Upper lobe of right lung (tissue), 1 donor: ENCODE results near the gene OPCML. TPM values are rescaled to one million over a fixed set of nuclear protein-coding genes. Genes with fewer than 3 reads are reported as not detected.
"Not testable (repeated sequence)": the region's sequence is repeated elsewhere in the genome, so short reads cannot be mapped to it uniquely, and the experiment has no call there.

Experiments used
- ATAC-seq: fragments of 200-7000 bp; cut with Tn5 transposase; one replicate; pipeline ENCODE4 v1.9.1; 2020; ENCODE audit warnings: mild to moderate bottlenecking, moderate library complexity
- DNase-seq: peaks from one replicate; pipeline ENCODE4 v3.0.0-alpha.2; 2020
- H3K27ac ChIP-seq: fragments of 200-600 bp; one replicate; pipeline ENCODE4 v1.8.0; 2022
- H3K27me3 ChIP-seq: fragments of 200-600 bp; one replicate; pipeline ENCODE4 v1.8.0; 2022; ENCODE audit warnings: mild to moderate bottlenecking
- H3K36me3 ChIP-seq: fragments of 200-600 bp; one replicate; pipeline ENCODE4 v1.8.0; 2022
- H3K4me1 ChIP-seq: fragments of 200-600 bp; one replicate; pipeline ENCODE4 v1.8.0; 2022
- H3K4me3 ChIP-seq: fragments of 200-600 bp; one replicate; pipeline ENCODE4 v1.8.0; 2022; ENCODE audit warnings: mild to moderate bottlenecking
- H3K9me3 ChIP-seq: fragments of 200-600 bp; one replicate; pipeline ENCODE4 v1.8.0; 2022
- CTCF ChIP-seq: fragments of 200-600 bp; IDR thresholded peaks from one replicate; pipeline ENCODE4 v1.8.0; 2022; ENCODE audit warnings: antibody characterized with exemption
- intact Hi-C: fragments of 100-400 bp; cut with DNase I; formaldehyde crosslinking; loops from one replicate; pipeline ENCODE4 v1.11.0; 2022
- total RNA-seq: library from RNA; stranded (reverse); fragmentation: NEBNext Ultra II Directional; extraction: Animal tissue kit (Norgen Biotek cat#: 25700); gene quantifications from one replicate; pipeline ENCODE4 v1.2.1, GENCODE V29; 2021
- donor health status: DM: no; HTN: yes; CAD: no; lungs with severe emphysema.

Gene OPCML
- total RNA-seq, 1 donor from 2014 or later: not detected

- H3K27me3 ChIP-seq: peaks cover 2% of the 10 kb centered on the region
- intact Hi-C loops: no loop called here
- no peak for DNase-seq
- no peak overlapping the region for H3K4me3 ChIP-seq
- no peaks in the 10 kb centered on the region for H3K4me1 ChIP-seq
- H3K9me3 ChIP-seq: no peaks in the 10 kb centered on the region
- no peak overlapping the region for H3K27ac ChIP-seq
- ATAC-seq: no peak
- no peaks in the 10 kb centered on the region for H3K36me3 ChIP-seq
- no peak for TF ChIP-seq CTCF
Observed at GRCh38 chr11:132396318-132396717, 1136.0 kb downstream of the OPCML start.

- intact Hi-C loops: no loop called here
- H3K36me3 ChIP-seq: no peaks in the 10 kb centered on the region
- peaks cover 3% of the 10 kb centered on the region for H3K9me3 ChIP-seq
- H3K27ac ChIP-seq: no peak overlapping the region
- no peak for TF ChIP-seq CTCF
- H3K4me3 ChIP-seq: no peak overlapping the region
- ATAC-seq: no peak
- H3K27me3 ChIP-seq: no peaks in the 10 kb centered on the region
- no peak for DNase-seq
- H3K4me1 ChIP-seq: no peaks in the 10 kb centered on the region
Observed at GRCh38 chr11:132395434-132395833, 1136.9 kb downstream of the OPCML start.

GRCh38 chr11:132379540-132379939 is 1152.8 kb downstream of the OPCML start:
- Histone ChIP-seq H3K4me1 (no peaks in the 10 kb centered on the region), H3K4me3 (no peak overlapping the region), H3K27ac (no peak overlapping the region), H3K27me3 (no peaks in the 10 kb centered on the region), H3K9me3 (no peaks in the 10 kb centered on the region), H3K36me3 (no peaks in the 10 kb centered on the region)
- ATAC-seq (no peak), DNase-seq (no peak)
- TF ChIP-seq CTCF: no peak
- intact Hi-C loops: no loop called here

GRCh38 chr11:132373405-132374143 is 1158.7 kb downstream of the OPCML start:
- DNase-seq: no peak
- ATAC-seq: no peak
- Histone ChIP-seq H3K9me3 (no peaks in the 10 kb centered on the region), H3K27me3 (no peaks in the 10 kb centered on the region), H3K36me3 (no peaks in the 10 kb centered on the region), H3K4me1 (no peaks in the 10 kb centered on the region), H3K27ac (no peak overlapping the region), H3K4me3 (no peak overlapping the region)
- intact Hi-C loops: no loop called here
- no peak for TF ChIP-seq CTCF

- not testable (repeated sequence) for DNase-seq, H3K27me3 ChIP-seq
Observed at GRCh38 chr11:132370114-132370513, 1162.2 kb downstream of the OPCML start.

GRCh38 chr11:132367293-132367692 is 1165.0 kb downstream of the OPCML start:
- H3K27me3 ChIP-seq: no peaks in the 10 kb centered on the region
- H3K27ac ChIP-seq: no peak overlapping the region
- intact Hi-C loops: no loop called here
- DNase-seq (no peak), ATAC-seq (no peak)
- H3K36me3 ChIP-seq: no peaks in the 10 kb centered on the region
- no peak for TF ChIP-seq CTCF
- no peak overlapping the region for H3K4me3 ChIP-seq
- H3K4me1 ChIP-seq: no peaks in the 10 kb centered on the region
- H3K9me3 ChIP-seq: no peaks in the 10 kb centered on the region

More at GRCh38 chr11:132370114-132370513, 1162.2 kb downstream of the OPCML start:
- H3K36me3 ChIP-seq, intact Hi-C loops, H3K4me1 ChIP-seq, H3K4me3 ChIP-seq, H3K9me3 ChIP-seq, ATAC-seq, H3K27ac ChIP-seq: not testable (repeated sequence)
